Stimulated activated CD4-positive, alpha-beta T cell treated with anti-CD3 and anti-CD28 coated beads, Interleukin-1b, Interleukin-23, amount 100 ng/mL, for 4 hours (primary cell): Measurements from ENCODE around the gene VENTX.

Experiments
- DNase-seq, 2 donors: peaks; one replicate each; pipeline ENCODE4 v3.0.0-alpha.2; 2020; ENCODE audit warnings: low read depth in 2 of 2

VENTX gene, protein sequence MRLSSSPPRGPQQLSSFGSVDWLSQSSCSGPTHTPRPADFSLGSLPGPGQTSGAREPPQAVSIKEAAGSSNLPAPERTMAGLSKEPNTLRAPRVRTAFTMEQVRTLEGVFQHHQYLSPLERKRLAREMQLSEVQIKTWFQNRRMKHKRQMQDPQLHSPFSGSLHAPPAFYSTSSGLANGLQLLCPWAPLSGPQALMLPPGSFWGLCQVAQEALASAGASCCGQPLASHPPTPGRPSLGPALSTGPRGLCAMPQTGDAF

GRCh38 chr10:133237588-133238465 is at the start of gene VENTX:
TSS of gene VENTX (plus strand) at chr10:133237855. CDS start at chr10:133237915, 60 bp downstream.
- DNase-seq = no peak

- no peak for DNase-seq
Observed at GRCh38 chr10:133187906-133188681, 49.6 kb upstream of the VENTX start.

- no peak for DNase-seq
Observed at GRCh38 chr10:133189256-133189655, 48.4 kb upstream of the VENTX start.

DNA sequence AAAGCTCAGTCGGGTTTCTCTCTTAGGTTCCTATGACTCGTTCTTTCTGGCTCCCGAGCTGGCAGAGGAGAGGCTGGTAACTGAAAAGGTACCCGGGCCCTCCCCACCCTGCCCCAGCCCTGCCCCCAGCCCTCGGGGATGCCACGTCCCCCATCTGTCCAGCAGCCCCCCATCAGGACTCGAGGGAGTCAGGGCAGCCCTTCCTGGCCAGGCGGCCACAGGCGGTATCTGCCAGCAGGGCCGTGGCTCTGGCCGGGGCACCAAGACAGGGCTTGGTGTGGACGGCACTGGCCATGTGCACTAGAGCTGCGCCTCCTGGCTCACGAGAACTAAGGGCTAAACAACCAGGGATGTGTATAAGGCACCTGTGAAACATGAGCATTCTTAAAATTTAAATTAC is 47.9 kb upstream of the VENTX start:
- DNase-seq = no peak

GRCh38 chr10:133190225-133190624 is 47.4 kb upstream of the VENTX start:
- no peak for DNase-seq

DNA sequence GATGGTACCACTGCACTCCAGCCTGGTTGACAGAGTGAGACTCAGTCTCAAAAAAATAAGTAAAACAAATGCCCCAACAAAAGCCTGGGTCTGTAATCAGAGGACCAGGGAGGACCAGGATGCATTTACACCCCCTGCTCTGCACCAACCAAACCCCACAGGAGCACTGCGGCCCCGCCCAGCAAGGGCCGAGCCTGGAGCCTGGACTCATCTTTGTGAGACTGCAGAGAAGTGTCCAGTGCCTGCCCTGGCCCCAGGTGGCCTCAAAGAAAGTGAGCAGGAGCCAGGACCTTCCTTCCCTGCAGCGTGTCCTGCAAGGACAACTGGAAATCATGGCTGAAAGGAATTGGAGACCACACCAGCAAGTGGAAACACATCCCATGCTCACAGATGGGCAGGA is 46.0 kb upstream of the VENTX start:
- no peak for DNase-seq

DNA sequence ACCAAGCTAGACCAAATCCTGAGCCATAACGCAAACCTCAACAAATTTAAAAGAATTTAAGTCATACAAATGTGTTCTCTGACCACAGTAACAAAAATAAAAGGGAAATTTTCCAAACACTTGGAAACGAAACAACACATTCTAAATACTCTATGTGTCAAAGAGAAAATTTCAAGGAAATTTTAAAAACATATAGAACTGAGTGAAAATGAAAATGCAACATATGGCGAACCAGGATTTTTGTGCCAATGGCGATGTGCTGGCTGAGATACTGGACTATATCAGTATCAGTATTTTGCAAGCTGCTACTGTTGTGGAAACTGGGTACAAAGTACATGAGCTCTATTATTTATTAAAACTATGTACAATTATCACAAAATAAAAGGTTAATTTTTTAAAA is 43.5 kb upstream of the VENTX start:
- no peak for DNase-seq

- no peak for DNase-seq
Observed at GRCh38 chr10:133195096-133195495, 42.6 kb upstream of the VENTX start.

DNA sequence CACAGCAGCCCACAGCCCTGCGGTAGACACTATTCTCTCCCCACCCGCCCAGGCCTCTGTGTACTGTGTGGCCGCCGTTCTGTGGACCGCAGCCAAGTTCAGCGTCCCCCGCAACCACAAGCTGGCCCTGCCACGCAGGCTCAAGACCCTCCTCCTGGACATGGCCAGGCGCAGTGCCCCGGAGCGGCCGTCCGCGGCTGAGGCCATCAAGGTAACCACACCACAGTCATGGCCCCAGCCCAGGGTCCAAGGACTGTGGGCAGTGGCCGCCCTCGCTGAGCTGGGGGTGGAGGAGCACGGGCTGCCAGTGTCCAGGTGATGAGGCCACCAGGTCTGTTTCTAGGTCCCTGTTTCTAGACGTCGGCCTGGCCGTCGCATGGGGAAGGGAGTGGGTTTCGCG is 42.0 kb upstream of the VENTX start:
- DNase-seq = no peak

DNA sequence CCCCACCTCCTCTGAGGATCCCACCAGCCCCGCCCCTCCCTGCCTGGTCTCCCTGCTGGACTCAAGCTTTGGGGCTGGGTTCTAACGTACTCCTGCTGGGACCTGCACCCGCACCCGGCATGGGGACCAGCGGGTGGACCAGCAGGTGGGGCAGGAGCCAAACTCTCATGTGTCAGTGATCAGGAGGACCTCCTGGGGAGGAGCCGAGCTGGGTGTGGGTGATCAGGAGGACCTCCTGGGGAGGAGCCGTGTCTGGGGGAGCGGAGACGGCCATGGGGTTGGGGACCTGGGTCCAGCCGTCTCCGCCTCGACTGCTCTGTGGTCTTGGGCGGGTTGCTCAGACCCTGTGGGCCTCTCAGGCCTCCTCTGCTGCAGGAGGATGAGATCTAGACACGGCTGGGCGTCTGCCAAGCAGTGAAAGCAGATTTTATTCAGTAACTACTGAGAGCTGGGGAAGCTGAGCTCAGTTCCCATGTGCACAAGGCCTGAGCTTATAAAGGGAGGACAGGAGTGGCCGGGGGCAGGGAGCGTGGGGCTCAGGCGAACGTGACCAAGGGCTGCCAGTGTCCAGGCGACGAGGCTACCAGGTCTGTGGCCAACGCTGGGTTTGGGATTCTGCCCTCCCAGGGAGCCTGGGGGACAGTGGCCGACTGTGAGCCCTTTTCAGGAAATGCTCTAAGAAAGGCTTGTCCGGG is 41.3 kb upstream of the VENTX start:
- no peak for DNase-seq

- DNase-seq = no peak
Observed at GRCh38 chr10:133196936-133197758, 40.5 kb upstream of the VENTX start.

- no peak for DNase-seq
Observed at GRCh38 chr10:133197786-133198185, 39.9 kb upstream of the VENTX start.

DNA sequence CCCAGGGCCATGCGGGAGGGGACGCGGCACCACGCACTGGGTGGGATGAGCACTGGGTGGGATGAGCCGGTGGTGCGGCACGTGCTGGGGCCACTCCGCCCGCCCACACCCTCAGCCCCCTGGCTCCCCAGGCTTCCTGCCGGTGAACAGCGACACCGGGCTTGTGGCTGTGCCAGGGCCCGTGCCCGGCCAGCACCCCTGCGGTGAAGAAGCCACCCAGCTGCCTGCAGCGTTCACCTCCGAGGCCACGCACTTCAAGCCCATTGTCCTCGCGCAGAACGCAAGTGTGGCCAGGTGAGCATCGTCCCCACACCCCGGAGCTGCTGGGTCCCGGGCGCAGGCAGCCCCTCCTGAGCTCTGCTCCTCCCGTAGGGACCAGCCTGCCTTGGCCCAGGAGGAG is 39.4 kb upstream of the VENTX start:
- DNase-seq = no peak

GRCh38 chr10:133198621-133199487 is 38.8 kb upstream of the VENTX start:
- no peak for DNase-seq

DNA sequence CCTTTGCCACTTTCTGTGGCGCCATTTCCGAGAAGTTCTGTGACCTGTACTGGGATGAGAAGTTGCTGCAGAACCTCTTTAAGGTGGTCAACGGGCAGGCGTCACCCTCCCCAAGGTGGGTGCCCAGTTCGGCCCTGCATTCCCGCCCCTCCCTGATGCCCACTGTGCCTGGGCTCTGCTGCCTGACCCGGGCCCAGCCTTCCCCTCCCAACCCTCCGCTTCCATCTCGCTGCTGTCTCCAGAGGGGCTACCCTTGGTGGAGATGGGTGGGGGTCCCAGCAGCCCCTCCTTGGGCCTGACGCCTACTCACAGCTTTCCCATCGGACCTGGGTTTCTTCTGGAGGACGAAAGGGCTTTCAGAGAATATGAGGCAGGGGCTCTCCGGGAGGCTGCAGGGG is 38.2 kb upstream of the VENTX start:
- no peak for DNase-seq

DNA sequence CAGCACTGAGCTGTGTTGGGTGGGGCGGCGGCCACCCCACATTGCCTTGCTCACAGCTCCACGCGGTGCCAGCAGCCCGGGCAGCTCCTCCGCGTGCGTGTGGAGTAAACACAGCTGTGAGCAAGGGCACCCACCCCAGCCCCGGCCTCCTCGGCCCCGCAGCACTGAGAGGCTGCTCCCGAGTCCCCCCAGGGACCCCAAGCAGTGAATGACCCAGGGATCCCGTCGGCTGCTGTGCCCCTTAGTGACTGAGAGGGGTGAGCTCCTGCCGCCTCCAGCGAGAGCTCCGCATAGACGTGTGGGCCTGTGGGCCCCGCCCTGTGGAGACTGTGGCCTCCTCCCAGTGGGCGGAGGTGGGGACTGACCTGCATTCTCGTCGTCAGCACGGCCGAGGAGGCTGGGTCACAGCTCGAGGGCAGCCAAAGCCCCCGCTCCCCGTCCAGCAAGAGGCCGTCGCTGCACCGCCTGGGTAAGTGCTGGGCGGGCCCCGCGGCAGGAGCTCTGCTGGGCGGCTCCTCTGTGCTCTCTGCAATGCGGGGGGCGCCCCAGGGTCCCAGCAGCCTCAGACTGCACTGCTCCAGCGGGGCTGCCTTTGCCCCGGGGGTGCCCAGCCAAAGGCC is 37.6 kb upstream of the VENTX start:
- DNase-seq = no peak

- no peak for DNase-seq
Observed at GRCh38 chr10:133200621-133201031, 37.0 kb upstream of the VENTX start.

GRCh38 chr10:133201151-133201947 is 36.3 kb upstream of the VENTX start:
- no peak for DNase-seq
